ENCODE data around the gene RPP40. TPM values are rescaled to one million over a fixed set of nuclear protein-coding genes. Genes with fewer than 3 reads are reported as not detected.

The RPP40 gene
- total and polyA plus RNA-seq, 2 of the 13 experiments (the other 11 are each of a cell fraction or from before 2014, with no cell fraction given) = 18.0 to 41.2 TPM

GRCh38 chr6:5025911-5026819, 22.3 kb upstream of the RPP40 start (continued):
- TF ChIP-seq HDAC1 (CRISPR knock-in tag; IDR thresholded peaks at IDR 0.05) (0 out of 2 replicates have a peak, but pooled peaks have one; percentile 15), MAX (IDR thresholded peaks at IDR 0.05) (peak; percentile 38; the same call in 1 of the 2 replicates), ZNF652 (CRISPR knock-in tag; IDR thresholded peaks at IDR 0.05; ENCODE audit: borderline replicate concordance, low read depth) (peak; percentile 64), MAZ (IDR thresholded peaks at IDR 0.05; ENCODE audit: borderline replicate concordance, low read depth, low read length) (0 out of 2 replicates have a peak, but pooled peaks have one; percentile 51), MAZ (CRISPR knock-in tag; IDR thresholded peaks at IDR 0.05; ENCODE audit: low read depth) (no peak), ZNF274 (CRISPR knock-in tag; IDR thresholded peaks at IDR 0.05) (no peak), SOX13 (IDR thresholded peaks at IDR 0.05) (no peak), SOX13 (CRISPR knock-in tag; conservative IDR thresholded peaks at IDR 0.05 in 1 of 2, IDR thresholded peaks at IDR 0.05 in 1 of 2) (no peak), KDM2A (CRISPR knock-in tag; IDR thresholded peaks at IDR 0.05; ENCODE audit: borderline replicate concordance, low read depth) (peak; percentile 44; the same call in 1 of the 2 replicates), SAP130 (CRISPR knock-in tag; IDR thresholded peaks at IDR 0.05; ENCODE audit: low read depth) (0 out of 2 replicates have a peak, but pooled peaks have one; percentile 23)
- TF ChIP-seq, protein P1, sequence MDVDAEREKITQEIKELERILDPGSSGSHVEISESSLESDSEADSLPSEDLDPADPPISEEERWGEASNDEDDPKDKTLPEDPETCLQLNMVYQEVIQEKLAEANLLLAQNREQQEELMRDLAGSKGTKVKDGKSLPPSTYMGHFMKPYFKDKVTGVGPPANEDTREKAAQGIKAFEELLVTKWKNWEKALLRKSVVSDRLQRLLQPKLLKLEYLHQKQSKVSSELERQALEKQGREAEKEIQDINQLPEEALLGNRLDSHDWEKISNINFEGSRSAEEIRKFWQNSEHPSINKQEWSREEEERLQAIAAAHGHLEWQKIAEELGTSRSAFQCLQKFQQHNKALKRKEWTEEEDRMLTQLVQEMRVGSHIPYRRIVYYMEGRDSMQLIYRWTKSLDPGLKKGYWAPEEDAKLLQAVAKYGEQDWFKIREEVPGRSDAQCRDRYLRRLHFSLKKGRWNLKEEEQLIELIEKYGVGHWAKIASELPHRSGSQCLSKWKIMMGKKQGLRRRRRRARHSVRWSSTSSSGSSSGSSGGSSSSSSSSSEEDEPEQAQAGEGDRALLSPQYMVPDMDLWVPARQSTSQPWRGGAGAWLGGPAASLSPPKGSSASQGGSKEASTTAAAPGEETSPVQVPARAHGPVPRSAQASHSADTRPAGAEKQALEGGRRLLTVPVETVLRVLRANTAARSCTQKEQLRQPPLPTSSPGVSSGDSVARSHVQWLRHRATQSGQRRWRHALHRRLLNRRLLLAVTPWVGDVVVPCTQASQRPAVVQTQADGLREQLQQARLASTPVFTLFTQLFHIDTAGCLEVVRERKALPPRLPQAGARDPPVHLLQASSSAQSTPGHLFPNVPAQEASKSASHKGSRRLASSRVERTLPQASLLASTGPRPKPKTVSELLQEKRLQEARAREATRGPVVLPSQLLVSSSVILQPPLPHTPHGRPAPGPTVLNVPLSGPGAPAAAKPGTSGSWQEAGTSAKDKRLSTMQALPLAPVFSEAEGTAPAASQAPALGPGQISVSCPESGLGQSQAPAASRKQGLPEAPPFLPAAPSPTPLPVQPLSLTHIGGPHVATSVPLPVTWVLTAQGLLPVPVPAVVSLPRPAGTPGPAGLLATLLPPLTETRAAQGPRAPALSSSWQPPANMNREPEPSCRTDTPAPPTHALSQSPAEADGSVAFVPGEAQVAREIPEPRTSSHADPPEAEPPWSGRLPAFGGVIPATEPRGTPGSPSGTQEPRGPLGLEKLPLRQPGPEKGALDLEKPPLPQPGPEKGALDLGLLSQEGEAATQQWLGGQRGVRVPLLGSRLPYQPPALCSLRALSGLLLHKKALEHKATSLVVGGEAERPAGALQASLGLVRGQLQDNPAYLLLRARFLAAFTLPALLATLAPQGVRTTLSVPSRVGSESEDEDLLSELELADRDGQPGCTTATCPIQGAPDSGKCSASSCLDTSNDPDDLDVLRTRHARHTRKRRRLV (CRISPR knock-in tag; IDR thresholded peaks at IDR 0.05) = no peak
